HL-60 (cell line): ENCODE data around the gene RALGPS2.

Experiments
- GABPA ChIP-seq: IDR thresholded peaks from 2 replicates; pipeline ENCODE4 v1.6.1; 2012; ENCODE audit warnings: low read depth
- POLR2AphosphoS5 ChIP-seq: IDR thresholded peaks from 2 replicates; pipeline ENCODE4 v1.6.1; 2012; ENCODE audit warnings: low read depth
- TF ChIP-seq, protein P1 (sequence below): IDR thresholded peaks from one replicate; pipeline ENCODE4 v1.5.1; 2011; ENCODE audit warnings: low read length, control low read depth, inconsistent platforms; ENCODE audit not compliant: insufficient read depth

DNA sequence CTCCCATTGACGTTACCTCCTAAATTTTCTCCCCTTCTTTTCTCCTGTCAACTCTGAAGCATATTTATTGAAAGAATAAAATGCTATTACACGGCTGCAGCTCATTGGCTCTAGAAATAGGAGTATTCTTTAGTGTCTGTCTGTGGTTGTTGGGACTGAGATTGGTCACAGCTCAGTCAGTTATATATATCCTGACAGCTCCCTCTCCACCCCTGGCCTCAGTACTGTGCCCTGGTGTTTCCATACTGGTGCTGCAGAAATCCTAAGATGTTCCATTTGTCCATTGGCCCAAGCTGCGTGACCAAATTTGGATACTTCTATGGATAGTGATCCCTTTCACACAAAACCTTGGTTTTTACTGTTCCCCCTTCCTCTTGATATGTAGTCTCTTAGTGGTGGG is 67.3 kb downstream of the RALGPS2 start:
- TF ChIP-seq, protein P1, sequence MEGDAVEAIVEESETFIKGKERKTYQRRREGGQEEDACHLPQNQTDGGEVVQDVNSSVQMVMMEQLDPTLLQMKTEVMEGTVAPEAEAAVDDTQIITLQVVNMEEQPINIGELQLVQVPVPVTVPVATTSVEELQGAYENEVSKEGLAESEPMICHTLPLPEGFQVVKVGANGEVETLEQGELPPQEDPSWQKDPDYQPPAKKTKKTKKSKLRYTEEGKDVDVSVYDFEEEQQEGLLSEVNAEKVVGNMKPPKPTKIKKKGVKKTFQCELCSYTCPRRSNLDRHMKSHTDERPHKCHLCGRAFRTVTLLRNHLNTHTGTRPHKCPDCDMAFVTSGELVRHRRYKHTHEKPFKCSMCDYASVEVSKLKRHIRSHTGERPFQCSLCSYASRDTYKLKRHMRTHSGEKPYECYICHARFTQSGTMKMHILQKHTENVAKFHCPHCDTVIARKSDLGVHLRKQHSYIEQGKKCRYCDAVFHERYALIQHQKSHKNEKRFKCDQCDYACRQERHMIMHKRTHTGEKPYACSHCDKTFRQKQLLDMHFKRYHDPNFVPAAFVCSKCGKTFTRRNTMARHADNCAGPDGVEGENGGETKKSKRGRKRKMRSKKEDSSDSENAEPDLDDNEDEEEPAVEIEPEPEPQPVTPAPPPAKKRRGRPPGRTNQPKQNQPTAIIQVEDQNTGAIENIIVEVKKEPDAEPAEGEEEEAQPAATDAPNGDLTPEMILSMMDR = no peak
- TF ChIP-seq POLR2AphosphoS5 = no peak
- no peak for TF ChIP-seq GABPA
